ENCODE results near the gene PRDM12.

- TF ChIP-seq CTCF (conservative IDR thresholded peaks at IDR 0.05; ENCODE audit: low read depth in 2 of 2) (no peak), CREB1 (CRISPR knock-in tag; IDR thresholded peaks at IDR 0.05; ENCODE audit: low read depth) (no peak), EZH2 (IDR thresholded peaks at IDR 0.05; ENCODE audit: low read depth, unreplicated experiment) (no peak), POLR2AphosphoS5 (IDR thresholded peaks at IDR 0.05; ENCODE audit: low read depth) (no peak), EZH2phosphoT487 (IDR thresholded peaks at IDR 0.05; ENCODE audit: unreplicated experiment) (no peak), JUNB (IDR thresholded peaks at IDR 0.05; ENCODE audit: unreplicated experiment) (no peak), REST (IDR thresholded peaks at IDR 0.05; ENCODE audit: unreplicated experiment) (no peak), ZNF331 (CRISPR knock-in tag; IDR thresholded peaks at IDR 0.05; ENCODE audit: low read depth) (no peak), ZNF462 (CRISPR knock-in tag; IDR thresholded peaks at IDR 0.05) (no peak), ETS1 (IDR thresholded peaks at IDR 0.05) (no peak)
These were observed 50.9 kb downstream of the PRDM12 start for GRCh38 chr9:130715270-130715669.

All from GM23338 (cell line).